HEK293 (cell line): Measurements from ENCODE around the gene DOCK1.

Experiments
- CTCF ChIA-PET: fragments of 350-600 bp; formaldehyde crosslinking; extraction: SDS; loops from one replicate; lab custom pipeline; 2021; ENCODE audit warnings: antibody characterized with exemption; lab: Yijun Ruan, JAX
- POLR2A ChIA-PET: fragments of 300-600 bp; formaldehyde crosslinking; extraction: SDS; loops from one replicate; lab custom pipeline; 2020; ENCODE audit warnings: antibody characterized with exemption, inconsistent platforms; lab: Yijun Ruan, JAX
- H3K27ac ChIP-seq: fragments of 200-500 bp; sonication (Bioruptor generic); 2 replicates; pipeline ENCODE4 v1.5.1; 2014; ENCODE audit warnings: low read depth, low read length, control low read depth, inconsistent platforms; ENCODE audit errors: extremely low read depth
- H3K36me3 ChIP-seq, 2 experiments: fragments of 200-500 bp in 1 of 2; sonication (Bioruptor generic) in 1 of 2; 1 replicate in 1 of 2; 2 replicates in 1 of 2; pipeline ENCODE4 v1.5.1; 2014 to 2017; ENCODE audit warnings: inconsistent platforms in 2 of 2, low read length in 2 of 2; ENCODE audit not compliant: control insufficient read depth in 2 of 2, insufficient read depth in 1 of 2
- H3K4me1 ChIP-seq: fragments of 200-500 bp; sonication (Bioruptor generic); 2 replicates; pipeline ENCODE4 v1.5.1; 2014; ENCODE audit warnings: mild to moderate bottlenecking, low read length, inconsistent platforms; ENCODE audit not compliant: control insufficient read depth, insufficient read depth
- H3K4me3 ChIP-seq: 2 replicates; pipeline ENCODE4 v1.5.1; 2011; ENCODE audit warnings: low read depth, mild to moderate bottlenecking, control low read depth, low read length, moderate library complexity
- H3K9me3 ChIP-seq: fragments of 200-500 bp; sonication (Bioruptor generic); 2 replicates; pipeline ENCODE4 v1.5.1; 2014; ENCODE audit warnings: low read depth, low read length, inconsistent platforms; ENCODE audit not compliant: control insufficient read depth, insufficient read depth
- BCL6B ChIP-seq: fragments of 450-650 bp; formaldehyde crosslinking; IDR thresholded peaks from 2 replicates; pipeline ENCODE4 v1.5.1; 2017; ENCODE audit warnings: missing biosample characterization, missing genetic modification characterization
- ELK4 ChIP-seq: IDR thresholded peaks from 2 replicates; pipeline ENCODE4 v1.6.1; 2011; ENCODE audit warnings: mild to moderate bottlenecking, low read depth, low read length, borderline replicate concordance
- HOXC10 ChIP-seq: sonication (generic); formaldehyde crosslinking; IDR thresholded peaks from 2 replicates; pipeline ENCODE4 v1.8.1; 2023; ENCODE audit warnings: mild to moderate bottlenecking, missing genetic modification reagents
- IKZF3 ChIP-seq: fragments of 450-650 bp; IDR thresholded peaks from 2 replicates; pipeline ENCODE4 v1.5.0; 2018; ENCODE audit warnings: missing biosample characterization, mild to moderate bottlenecking, missing genetic modification characterization, moderate library complexity
- OVOL3 ChIP-seq: fragments of 450-650 bp; formaldehyde crosslinking; IDR thresholded peaks from 2 replicates; pipeline ENCODE4 v1.5.1; 2016; ENCODE audit warnings: missing biosample characterization, missing genetic modification characterization
- PRDM6 ChIP-seq: fragments of 450-650 bp; formaldehyde crosslinking; IDR thresholded peaks from 2 replicates; pipeline ENCODE4 v1.5.1; 2017; ENCODE audit warnings: missing biosample characterization, missing genetic modification characterization
- SCRT1 ChIP-seq: fragments of 450-650 bp; formaldehyde crosslinking; IDR thresholded peaks from 2 replicates; pipeline ENCODE4 v1.5.1; 2016; ENCODE audit warnings: missing biosample characterization, missing genetic modification characterization, borderline replicate concordance
- ZBTB1 ChIP-seq: fragments of 450-650 bp; formaldehyde crosslinking; IDR thresholded peaks from 2 replicates; pipeline ENCODE4 v1.5.1; 2016; ENCODE audit warnings: missing biosample characterization, missing genetic modification characterization
- ZNF10 ChIP-seq: fragments of 450-650 bp; formaldehyde crosslinking; IDR thresholded peaks from 2 replicates; pipeline ENCODE4 v1.5.1; 2017; ENCODE audit warnings: missing biosample characterization, missing genetic modification characterization
- ZNF112 ChIP-seq: fragments of 450-650 bp; formaldehyde crosslinking; IDR thresholded peaks from 2 replicates; pipeline ENCODE4 v1.5.0; 2017; ENCODE audit warnings: missing biosample characterization, missing genetic modification characterization
- ZNF146 ChIP-seq: fragments of 450-650 bp; formaldehyde crosslinking; IDR thresholded peaks from 2 replicates; pipeline ENCODE4 v1.5.1; 2016; ENCODE audit warnings: missing biosample characterization, missing genetic modification characterization
- ZNF2 ChIP-seq: fragments of 450-650 bp; formaldehyde crosslinking; IDR thresholded peaks from 2 replicates; pipeline ENCODE4 v1.5.1; 2016; ENCODE audit warnings: missing biosample characterization, missing genetic modification characterization
- ZNF214 ChIP-seq: fragments of 450-650 bp; formaldehyde crosslinking; IDR thresholded peaks from 2 replicates; pipeline ENCODE4 v1.5.1; 2017; ENCODE audit warnings: missing biosample characterization, mild to moderate bottlenecking, missing genetic modification characterization, borderline replicate concordance
- ZNF239 ChIP-seq: fragments of 450-650 bp; formaldehyde crosslinking; IDR thresholded peaks from 2 replicates; pipeline ENCODE4 v1.5.1; 2016; ENCODE audit warnings: missing biosample characterization, missing genetic modification characterization
- ZNF248 ChIP-seq: fragments of 450-650 bp; formaldehyde crosslinking; IDR thresholded peaks from 2 replicates; pipeline ENCODE4 v1.5.1; 2017; ENCODE audit warnings: missing biosample characterization, missing genetic modification characterization
- ZNF335 ChIP-seq: fragments of 450-650 bp; formaldehyde crosslinking; conservative IDR thresholded peaks from 2 replicates; pipeline ENCODE4 v1.5.1; 2016; ENCODE audit warnings: missing biosample characterization, missing genetic modification characterization
- ZNF362 ChIP-seq: fragments of 450-650 bp; formaldehyde crosslinking; IDR thresholded peaks from 2 replicates; pipeline ENCODE4 v1.5.1; 2016; ENCODE audit warnings: missing biosample characterization, missing genetic modification characterization
- ZNF398 ChIP-seq: fragments of 450-650 bp; formaldehyde crosslinking; IDR thresholded peaks from 2 replicates; pipeline ENCODE4 v1.5.1; 2017; ENCODE audit warnings: missing biosample characterization, missing genetic modification characterization
- ZNF416 ChIP-seq: fragments of 450-650 bp; formaldehyde crosslinking; IDR thresholded peaks from 2 replicates; pipeline ENCODE4 v1.5.1; 2016; ENCODE audit warnings: missing biosample characterization, missing genetic modification characterization
- ZNF514 ChIP-seq: fragments of 450-650 bp; formaldehyde crosslinking; IDR thresholded peaks from 2 replicates; pipeline ENCODE4 v1.5.1; 2016; ENCODE audit warnings: missing biosample characterization, missing genetic modification characterization
- ZNF548 ChIP-seq: fragments of 450-650 bp; formaldehyde crosslinking; IDR thresholded peaks from 2 replicates; pipeline ENCODE4 v1.5.1; 2016; ENCODE audit warnings: missing biosample characterization, missing genetic modification characterization
- ZNF549 ChIP-seq: fragments of 450-650 bp; IDR thresholded peaks from 2 replicates; pipeline ENCODE4 v1.5.1; 2018; ENCODE audit warnings: missing biosample characterization, missing genetic modification characterization, mild to moderate bottlenecking, inconsistent platforms, moderate library complexity
- ZNF555 ChIP-seq: fragments of 450-650 bp; formaldehyde crosslinking; conservative IDR thresholded peaks from 2 replicates; pipeline ENCODE4 v1.5.1; 2017; ENCODE audit warnings: missing biosample characterization, mild to moderate bottlenecking, missing genetic modification characterization, inconsistent platforms
- ZNF585B ChIP-seq: fragments of 450-650 bp; formaldehyde crosslinking; IDR thresholded peaks from 2 replicates; pipeline ENCODE4 v1.5.1; 2016; ENCODE audit warnings: missing biosample characterization, missing genetic modification characterization
- ZNF596 ChIP-seq: fragments of 450-650 bp; IDR thresholded peaks from 2 replicates; pipeline ENCODE4 v1.5.0; 2018; ENCODE audit warnings: missing biosample characterization, mild to moderate bottlenecking, missing genetic modification characterization, moderate library complexity
- ZNF692 ChIP-seq: fragments of 450-650 bp; formaldehyde crosslinking; IDR thresholded peaks from 2 replicates; pipeline ENCODE4 v1.5.1; 2016; ENCODE audit warnings: missing biosample characterization, missing genetic modification characterization
- ZNF785 ChIP-seq: fragments of 450-650 bp; formaldehyde crosslinking; IDR thresholded peaks from 2 replicates; pipeline ENCODE4 v1.5.1; 2016; ENCODE audit warnings: missing biosample characterization, missing genetic modification characterization

The DOCK1 gene

GRCh38 chr10:126910196-126910595 is 5.0 kb downstream of the DOCK1 start (continued):
- no peak for TF ChIP-seq ZNF214 (tag by site-specific recombination)
- no peak for TF ChIP-seq ZNF548

- Histone ChIP-seq H3K27ac (no peak overlapping the region), H3K36me3 (no peaks in the 10 kb centered on the region), H3K4me1 (no peaks in the 10 kb centered on the region), H3K4me3 (no peak overlapping the region), H3K9me3 (no peaks in the 10 kb centered on the region)
- ChIA-PET CTCF (no interaction called here), POLR2A (no interaction called here)
- TF ChIP-seq ZNF555 (no peak), ZNF335 (no peak), ZNF549 (tag by site-specific recombination) (no peak), ZNF2 (tag by site-specific recombination) (no peak), ZNF585B (tag by site-specific recombination) (no peak), HOXC10 (CRISPR knock-in tag) (no peak), OVOL3 (no peak), PRDM6 (tag by site-specific recombination) (no peak), ELK4 (no peak), ZNF514 (tag by site-specific recombination) (no peak), BCL6B (tag by site-specific recombination) (no peak), SCRT1 (tag by site-specific recombination) (no peak), ZNF785 (no peak), IKZF3 (tag by site-specific recombination) (no peak), ZNF10 (tag by site-specific recombination) (no peak)
Observed at GRCh38 chr10:126910798-126911197, 5.6 kb downstream of the DOCK1 start.

- Histone ChIP-seq H3K9me3 (no peaks in the 10 kb centered on the region), H3K36me3 (no peaks in the 10 kb centered on the region), H3K4me1 (no peaks in the 10 kb centered on the region), H3K27ac (no peak overlapping the region), H3K4me3 (no peak overlapping the region)
- ChIA-PET POLR2A (no interaction called here), CTCF (no interaction called here)
- no peak for TF ChIP-seq ZNF146 (tag by site-specific recombination)
- TF ChIP-seq ZNF398 = no peak
- TF ChIP-seq ZNF692 = no peak
- no peak for TF ChIP-seq SCRT1 (tag by site-specific recombination)
- TF ChIP-seq ZNF239 (tag by site-specific recombination) = no peak
- no peak for TF ChIP-seq ZNF362 (tag by site-specific recombination)
- no peak for TF ChIP-seq ZNF416 (tag by site-specific recombination)
- no peak for TF ChIP-seq ZNF596 (tag by site-specific recombination)
- TF ChIP-seq ZBTB1 (tag by site-specific recombination) = no peak
- TF ChIP-seq ZNF112 (tag by site-specific recombination) = no peak
- TF ChIP-seq ZNF248 (tag by site-specific recombination) = no peak
Observed at GRCh38 chr10:126911301-126911700, 6.1 kb downstream of the DOCK1 start.
